ENCODE measurements around the gene ADORA2B. TPM values are rescaled to one million over a fixed set of nuclear protein-coding genes. Genes with fewer than 3 reads are reported as not detected.

Gene ADORA2B
- total and polyA plus RNA-seq, 9 donors: 0.06 to 1.0 (median 0.28) TPM; not detected in 3

DNA sequence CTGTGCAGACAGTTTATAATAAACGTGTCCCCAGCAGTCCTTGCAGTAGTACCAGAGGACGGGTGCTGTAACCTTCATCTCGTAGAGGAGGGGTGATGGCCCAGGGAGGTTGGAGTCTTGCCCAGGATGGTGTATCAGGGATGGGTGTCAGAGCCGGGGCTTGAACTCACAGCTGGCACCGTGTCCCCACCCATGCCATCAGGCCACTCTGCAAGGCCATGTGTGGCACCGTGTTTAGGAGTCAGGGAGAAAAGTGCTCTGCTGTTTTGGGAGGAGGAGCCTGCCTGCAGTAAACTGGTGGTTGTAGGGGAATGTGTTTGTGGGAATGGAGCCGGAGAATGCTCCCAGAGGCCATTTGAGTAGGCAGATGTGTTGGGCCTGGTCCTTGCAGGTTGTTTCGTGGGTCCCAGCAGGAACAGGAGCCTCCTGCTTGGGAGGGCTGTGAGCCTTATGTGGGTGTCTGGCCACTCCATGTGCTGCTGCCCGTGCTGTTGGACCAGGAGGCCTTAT, 1.7 kb downstream of the ADORA2B start:
- Histone ChIP-seq H3K27ac (no peak overlapping the region), H3K9me3 (no peaks in the 10 kb centered on the region), H3K4me1 (ENCODE audit: insufficient read depth) (peaks cover 2% of the 10 kb centered on the region), H3K27me3 (no peaks in the 10 kb centered on the region), H3K4me3 (no peak overlapping the region), H3K36me3 (no peaks in the 10 kb centered on the region)
- TF ChIP-seq EP300 (IDR thresholded peaks at IDR 0.05) (no peak), POLR2A (IDR thresholded peaks at IDR 0.05) (no peak), CTCF (IDR thresholded peaks at IDR 0.05) (no peak)
- no peak for DNase-seq
- intact Hi-C loops (cut with DNase I): no loop called here
- WGBS, 3 donors: 83 to 87% (median 83%) methylated on average over 9 of the region's 9 CpGs

- Histone ChIP-seq H3K9me3 (no peaks in the 10 kb centered on the region), H3K4me3 (no peak overlapping the region), H3K36me3 (no peaks in the 10 kb centered on the region), H3K27ac (no peak overlapping the region), H3K4me1 (ENCODE audit: insufficient read depth) (peaks cover 2% of the 10 kb centered on the region), H3K27me3 (no peaks in the 10 kb centered on the region)
- WGBS, 3 donors: 76 to 97% (median 95%) methylated on average over 3 of the region's 3 CpGs
- TF ChIP-seq CTCF (IDR thresholded peaks at IDR 0.05) (no peak), EP300 (IDR thresholded peaks at IDR 0.05) (no peak), POLR2A (IDR thresholded peaks at IDR 0.05) (no peak)
- no peak for DNase-seq
- intact Hi-C loops (cut with DNase I): no loop called here
Observed at GRCh38 chr17:15947271-15947670, 2.3 kb downstream of the ADORA2B start.

GRCh38 chr17:15947976-15948752, 3.2 kb downstream of the ADORA2B start:
- H3K4me3 ChIP-seq: no peak overlapping the region
- H3K27me3 ChIP-seq: no peaks in the 10 kb centered on the region
- H3K36me3 ChIP-seq: no peaks in the 10 kb centered on the region
- intact Hi-C loops (cut with DNase I): no loop called here
- no peaks in the 10 kb centered on the region for H3K9me3 ChIP-seq
- H3K4me1 ChIP-seq (ENCODE audit: insufficient read depth): peaks cover 2% of the 10 kb centered on the region
- TF ChIP-seq POLR2A (IDR thresholded peaks at IDR 0.05) (no peak), EP300 (IDR thresholded peaks at IDR 0.05) (no peak), CTCF (IDR thresholded peaks at IDR 0.05) (no peak)
- DNase-seq: no peak
- no peak overlapping the region for H3K27ac ChIP-seq
- whole genome bisulfite sequencing, 3 donors: 83 to 95% (median 91%) methylated on average over 12 to 16 of the region's 16 CpGs

DNA sequence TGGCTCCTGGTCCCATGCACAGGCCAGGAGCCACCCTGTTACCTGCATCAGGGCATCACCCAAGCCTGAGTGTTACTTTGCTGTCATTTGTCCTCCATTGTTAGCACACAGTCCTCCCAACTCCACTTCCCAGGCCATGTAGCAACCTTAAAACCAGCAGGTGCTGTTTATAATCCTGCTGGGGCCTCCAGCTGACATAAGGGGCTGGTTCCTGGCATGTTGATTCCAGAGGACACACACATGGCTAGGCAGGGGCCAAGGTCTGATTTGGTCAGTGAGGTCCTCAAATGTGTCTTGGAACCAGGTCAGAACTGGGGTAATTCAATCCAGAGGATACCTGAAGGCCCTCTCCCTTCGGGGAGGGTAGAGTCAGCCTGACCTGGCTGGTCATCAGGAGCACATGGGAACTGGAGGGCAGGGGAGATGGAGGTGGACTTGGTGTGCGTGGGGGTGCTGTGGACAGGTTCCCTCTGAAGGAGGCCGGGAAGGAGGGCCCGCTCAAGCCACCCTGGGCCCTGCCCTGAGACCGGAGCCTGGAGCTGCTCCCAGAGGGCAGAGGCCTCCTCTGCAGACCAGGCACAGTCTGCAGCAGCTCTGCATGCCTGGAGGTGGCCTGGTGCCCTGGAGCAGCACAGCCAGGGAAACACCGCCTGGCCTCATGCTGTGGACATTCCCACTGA, 6.6 kb downstream of the ADORA2B start:
- Histone ChIP-seq H3K36me3 (no peaks in the 10 kb centered on the region), H3K27ac (no peak overlapping the region), H3K4me3 (no peak overlapping the region), H3K27me3 (no peaks in the 10 kb centered on the region), H3K9me3 (no peaks in the 10 kb centered on the region), H3K4me1 (ENCODE audit: insufficient read depth) (no peaks in the 10 kb centered on the region)
- intact Hi-C loops (cut with DNase I): no loop called here
- 92 to 94% (median 94%) methylated on average over 5 to 6 of the region's 6 CpGs for WGBS, 3 donors
- TF ChIP-seq POLR2A (IDR thresholded peaks at IDR 0.05): no peak
- TF ChIP-seq EP300 (IDR thresholded peaks at IDR 0.05): no peak
- no peak for TF ChIP-seq CTCF (IDR thresholded peaks at IDR 0.05)
- no peak for DNase-seq
